ENCODE measurements around the gene GPR4.

- TF ChIP-seq CTCF (optimal IDR thresholded peaks at IDR 0.05 in 1 of 3, IDR thresholded peaks at IDR 0.05 in 1 of 3, conservative IDR thresholded peaks at IDR 0.05 in 1 of 3; ENCODE audit: extremely low read depth in 1 of 3, insufficient read depth in 2 of 3, low read length in 3 of 3) (no peak), EZH2 (IDR thresholded peaks at IDR 0.05; ENCODE audit: low read length) (no peak)
Observed at GRCh38 chr19:45600340-45600885, 1.6 kb downstream of the GPR4 start.
